IMR-90 (cell line): ENCODE results near the gene KMT2A. TPM values are rescaled to one million over a fixed set of nuclear protein-coding genes. Genes with fewer than 3 reads are reported as not detected.
A peak's percentile ranks its signal among the peaks of the same experiment; 100 is the strongest.

Experiments
- ATAC-seq: fragments of 200-7000 bp; cut with Tn5 transposase; 2 replicates; pipeline ENCODE4 v1.9.1; 2020; ENCODE audit warnings: low read depth, mild to moderate bottlenecking, moderate library complexity
- BruUV-seq: library from RNA; stranded (reverse); fragments of 400-500 nt; replicated peaks from 2 replicates; lab custom pipeline; 2021; lab: Mats Ljungman, UMichigan
- CTCF ChIA-PET: fragments of 300-600 bp; formaldehyde crosslinking; extraction: SDS; loops from one replicate; lab custom pipeline; 2021; ENCODE audit warnings: antibody characterized with exemption; lab: Yijun Ruan, JAX
- POLR2A ChIA-PET: fragments of 300-600 bp; sonication (Branson Sonifier 250); formaldehyde crosslinking; loops from one replicate; lab custom pipeline; 2022; ENCODE audit warnings: antibody characterized with exemption; ENCODE audit not compliant: unreplicated experiment; lab: Charles Lee
- DNase-seq: peaks from one replicate; pipeline ENCODE4 v3.0.0; 2013
- H2AFZ ChIP-seq: replicated peaks from 2 replicates; pipeline ENCODE3; 2013; ENCODE audit warnings: low read length, mild to moderate bottlenecking; ENCODE audit not compliant: poor library complexity
- H2AK5ac ChIP-seq: 2 replicates; pipeline ENCODE4 v1.6.1; 2013; ENCODE audit warnings: low read depth, low read length, inconsistent platforms
- H2AK9ac ChIP-seq: replicated peaks from 2 replicates; pipeline ENCODE3; 2013; ENCODE audit warnings: mild to moderate bottlenecking, low read depth, low read length, moderate library complexity; ENCODE audit not compliant: poor library complexity
- H2BK120ac ChIP-seq: 2 replicates; pipeline ENCODE4 v1.6.1; 2013; ENCODE audit warnings: low read depth, low read length, inconsistent platforms
- H2BK15ac ChIP-seq: 3 replicates; pipeline ENCODE4 v1.6.1; 2013; ENCODE audit warnings: low read depth, low read length, inconsistent platforms
- H2BK20ac ChIP-seq: 2 replicates; pipeline ENCODE4 v1.6.1; 2013; ENCODE audit warnings: low read depth, mild to moderate bottlenecking, inconsistent platforms, low read length, moderate library complexity
- H2BK5ac ChIP-seq: 2 replicates; pipeline ENCODE4 v1.6.1; 2013; ENCODE audit warnings: mild to moderate bottlenecking, low read depth, low read length, inconsistent platforms; ENCODE audit not compliant: poor library complexity, severe bottlenecking
- H3K14ac ChIP-seq: replicated peaks from 2 replicates; pipeline ENCODE4 v1.6.1; 2013; ENCODE audit warnings: low read depth, low read length, inconsistent platforms
- H3K18ac ChIP-seq: 2 replicates; pipeline ENCODE4 v1.6.1; 2013; ENCODE audit warnings: low read depth, low read length, control low read depth
- H3K23ac ChIP-seq: 2 replicates; pipeline ENCODE4 v1.6.1; 2013; ENCODE audit warnings: low read depth, low read length, inconsistent platforms
- H3K27ac ChIP-seq: 2 replicates; pipeline ENCODE4 v1.5.1; 2013; ENCODE audit warnings: mild to moderate bottlenecking, control low read depth, low read length; ENCODE audit not compliant: insufficient read depth
- H3K27me3 ChIP-seq: 2 replicates; pipeline ENCODE4 v1.6.1; 2013; ENCODE audit warnings: low read length; ENCODE audit not compliant: control insufficient read depth, insufficient read depth
- H3K36me3 ChIP-seq: 2 replicates; pipeline ENCODE4 v1.6.1; 2013; ENCODE audit warnings: low read length, mixed read lengths; ENCODE audit not compliant: control insufficient read depth, insufficient read depth
- H3K4ac ChIP-seq: 2 replicates; pipeline ENCODE4 v1.6.1; 2013; ENCODE audit warnings: low read depth, low read length, inconsistent platforms
- H3K4me1 ChIP-seq: 2 replicates; pipeline ENCODE4 v1.6.1; 2013; ENCODE audit warnings: low read length, mixed read lengths; ENCODE audit not compliant: control insufficient read depth, insufficient read depth
- H3K4me2 ChIP-seq: 2 replicates; pipeline ENCODE4 v1.6.1; 2013; ENCODE audit warnings: low read depth, mild to moderate bottlenecking, control low read depth, low read length, moderate library complexity
- H3K4me3 ChIP-seq: 2 replicates; pipeline ENCODE4 v1.5.1; 2013; ENCODE audit warnings: low read depth, mild to moderate bottlenecking, control low read depth, low read length, moderate library complexity; ENCODE audit not compliant: insufficient read depth
- H3K56ac ChIP-seq: 2 replicates; pipeline ENCODE4 v1.6.1; 2013; ENCODE audit warnings: low read length, inconsistent platforms; ENCODE audit not compliant: insufficient read depth; ENCODE audit errors: extremely low read depth
- H3K79me1 ChIP-seq, 2 experiments: 2 replicates each; pipeline ENCODE4 v1.6.1; 2013; ENCODE audit warnings: low read length in 2 of 2, inconsistent platforms in 1 of 2, low read depth in 1 of 2
- H3K9ac ChIP-seq: 2 replicates; pipeline ENCODE4 v1.6.1; 2013; ENCODE audit warnings: low read depth, low read length, control low read depth
- H3K9me1 ChIP-seq: 2 replicates; pipeline ENCODE4 v1.6.1; 2013; ENCODE audit warnings: low read length, inconsistent platforms; ENCODE audit not compliant: insufficient read depth
- H3K9me3 ChIP-seq: 2 replicates; pipeline ENCODE4 v1.6.1; 2013; ENCODE audit warnings: low read length; ENCODE audit not compliant: control insufficient read depth, insufficient read depth
- H4K20me1 ChIP-seq: 2 replicates; pipeline ENCODE4 v1.6.1; 2013; ENCODE audit warnings: low read length, inconsistent platforms; ENCODE audit not compliant: insufficient read depth
- H4K5ac ChIP-seq: 2 replicates; pipeline ENCODE4 v1.6.1; 2013; ENCODE audit warnings: mild to moderate bottlenecking, low read depth, low read length, control low read depth
- H4K8ac ChIP-seq, 2 experiments: 2 replicates each; pipeline ENCODE4 v1.6.1; 2013; ENCODE audit warnings: low read depth in 2 of 2, low read length in 2 of 2, control low read depth in 1 of 2, inconsistent platforms in 1 of 2
- H4K91ac ChIP-seq: 2 replicates; pipeline ENCODE4 v1.6.1; 2013; ENCODE audit warnings: low read depth, low read length, inconsistent platforms; ENCODE audit not compliant: insufficient read depth
- BHLHE40 ChIP-seq: fragments of 150-350 bp; IDR thresholded peaks from 2 replicates; pipeline ENCODE4 v1.6.1; 2016; ENCODE audit warnings: mild to moderate bottlenecking, low read depth, low read length
- MAFK ChIP-seq: IDR thresholded peaks from 2 replicates; pipeline ENCODE4 v1.6.1; 2012; ENCODE audit warnings: low read depth, low read length, improper control_type of control experiment
- WGBS, 2 experiments: methylation state at CpG; one replicate each; pipeline versions ENCODE4 v1.1.5 to v1.1.7; 2013; ENCODE audit warnings: missing lambda C conversion rate in 2 of 2; ENCODE audit not compliant: insufficient read length in 1 of 2; ENCODE audit errors: extremely low coverage in 2 of 2; 5-methylcytosine and 5-hydroxymethylcytosine counted together
- dilution Hi-C: fragments of 300-500 bp; cut with HindIII; formaldehyde crosslinking; loops from one replicate; pipeline ENCODE4 v1.14.3; 2018; ENCODE audit warnings: low sequenced_read_pairs; ENCODE audit not compliant: unreplicated experiment
- in situ Hi-C: fragments of 300-500 bp; cut with MboI; formaldehyde crosslinking; loops from 3 replicates; pipeline ENCODE4 v1.14.3; 2019; ENCODE audit warnings: low sequenced_read_pairs, inconsistent platforms, mixed read lengths
- intact Hi-C: fragments of 100-400 bp; cut with micrococcal nuclease; formaldehyde crosslinking; loops from 2 replicates; pipeline ENCODE4 v1.10.0; 2022
- polyA plus RNA-seq, 3 experiments: library from polyadenylated mRNA; depleted of rRNA; stranded (reverse); fragments of >200 nt; gene quantifications; 2 replicates each; pipeline ENCODE4 v1.2.3, GENCODE V29; 2012; ENCODE audit warnings: low replicate concordance in 1 of 3
- total RNA-seq: library from RNA; depleted of rRNA; stranded (reverse); fragments of >200 nt; gene quantifications from 2 replicates; pipeline ENCODE4 v1.2.3, GENCODE V29; 2012

The KMT2A gene
- total and polyA plus RNA-seq, 2 of the 4 experiments (the other 2 are of a cell fraction): 18.2 to 21.1 TPM

GRCh38 chr11:118441770-118442275 is 5.5 kb downstream of the KMT2A start:
- Histone ChIP-seq H3K4me1 (peaks cover 8% of the 10 kb centered on the region), H2BK5ac (no peak overlapping the region), H3K4ac (no peak overlapping the region), H3K23ac (no peak overlapping the region; the same call in 1 of the 2 replicates), H3K4me3 (no peak overlapping the region), H2AK5ac (no peak overlapping the region), H4K91ac (no peak overlapping the region), H3K14ac (no peak overlapping the region), H3K9ac (no peak overlapping the region; the same call in 1 of the 2 replicates), H3K27me3 (no peaks in the 10 kb centered on the region), H2BK20ac (no peak overlapping the region), H3K79me1 (peaks cover 5 to 81% of the 10 kb centered on the region in 2 experiments; a peak in 3 of 4 replicates), H3K9me1 (peaks cover 5% of the 10 kb centered on the region; the same call in 1 of the 2 replicates), H3K56ac (no peak overlapping the region), H2BK15ac (no peak overlapping the region), H3K9me3 (no peaks in the 10 kb centered on the region), H2BK120ac (no peak overlapping the region), H2AFZ (no peak overlapping the region), H4K5ac (no peak overlapping the region), H3K27ac (no peak overlapping the region), H3K18ac (no peak overlapping the region), H4K8ac (no peak overlapping the region), H3K4me2 (peak overlapping the region; percentile 12), H4K20me1 (peaks cover 90% of the 10 kb centered on the region), H2AK9ac (no peak overlapping the region), H3K36me3 (0 out of 2 replicates have a peak, but pooled peaks cover 2% of the 10 kb centered on the region)
- no peak for DNase-seq
- ChIA-PET POLR2A (no interaction called here), CTCF (interaction anchor here (0.9 kb wide), 1 partner anchor 16 kb away, joined by 3 read pairs; no protein-coding TSS in a partner anchor)
- no peak for TF ChIP-seq MAFK
- no peak for TF ChIP-seq BHLHE40
- no TSS peak for BruUV-seq
- intact Hi-C loops: no loop called here
- in situ Hi-C loops: no loop called here
- no peak for ATAC-seq
- dilution Hi-C loops: no loop called here
- no CpG with 5 or more reads among the region's 3 CpGs for WGBS, 2 experiments
